ENCODE measurements around the gene SPAG9. TPM values are rescaled to one million over a fixed set of nuclear protein-coding genes. Genes with fewer than 3 reads are reported as not detected.

SPAG9 gene
- total and polyA plus RNA-seq, 2 of the 8 experiments (the other 6 are each of a cell fraction or from before 2014, with no cell fraction given): 9.8 to 63.8 TPM

DNA sequence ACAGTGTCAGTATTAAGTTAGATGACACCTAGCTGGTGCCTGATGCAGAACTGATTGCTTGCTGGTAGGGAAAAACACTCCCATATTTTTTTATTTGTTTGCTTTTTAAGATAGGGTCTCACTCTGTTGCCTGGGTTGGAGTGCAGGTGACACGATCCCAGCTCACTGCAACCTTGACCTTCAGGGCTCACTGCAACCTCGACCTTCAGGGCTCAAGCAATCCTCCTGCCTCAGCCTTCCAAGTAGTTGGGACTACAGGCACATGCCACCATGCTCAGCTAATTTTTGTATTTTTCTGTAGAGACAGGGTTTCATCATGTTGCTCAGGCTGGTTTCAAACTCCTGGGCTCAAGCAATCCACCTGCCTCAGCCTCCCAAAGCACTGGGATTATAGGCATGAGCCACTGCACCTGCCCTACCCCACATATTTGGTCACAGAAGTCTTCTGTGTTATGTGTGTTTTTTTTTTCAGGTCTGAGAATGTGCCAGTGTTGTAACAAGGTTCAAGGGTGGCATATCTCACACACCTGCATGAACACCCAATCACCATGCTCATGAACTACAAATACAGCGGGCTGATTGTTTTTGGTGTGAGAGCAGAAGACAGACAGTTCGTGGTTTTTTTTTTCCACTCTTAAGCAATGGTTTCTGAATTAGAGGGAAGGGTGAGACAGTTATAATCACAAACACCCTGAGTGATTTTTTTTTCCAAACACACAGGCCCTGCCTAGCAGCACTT is 22.8 kb downstream of the SPAG9 start:
- ChIA-PET CTCF (ENCODE audit: partially characterized antibody) (interaction anchor here (0.6 kb wide), 1 partner anchor 40 kb away, joined by 4 read pairs; no protein-coding TSS in a partner anchor), POLR2A (ENCODE audit: partially characterized antibody) (interaction anchor here (1.3 kb wide), 1 partner anchor 232 kb away, joined by 3 read pairs; the partner anchor contains the start of gene TOB1)
- no peaks in the 10 kb centered on the region for H3K27me3 ChIP-seq (replicated peaks in 1 of 4; ENCODE audit: control insufficient read depth in 3 of 4, extremely low read depth in 1 of 4, insufficient read depth in 3 of 4, low read length in 3 of 4)
- no peak overlapping the region for H3K9ac ChIP-seq (replicated peaks in 1 of 4; ENCODE audit: extremely low read depth in 1 of 4, low read depth in 3 of 4, low read length in 3 of 4)
- no peak overlapping the region for H3K18ac ChIP-seq (ENCODE audit: extremely low read depth, low read length)
- no peaks in the 10 kb centered on the region; the same call in none of the 2 replicates for H3K79me1 ChIP-seq (ENCODE audit: low read depth, low read length)
- TF ChIP-seq TBP (IDR thresholded peaks at IDR 0.05; ENCODE audit: low read depth, low read length): no peak
- TF ChIP-seq RXRA (IDR thresholded peaks at IDR 0.05; ENCODE audit: insufficient read depth, low read depth, low read length): no peak
- TF ChIP-seq YY1 (IDR thresholded peaks at IDR 0.05; ENCODE audit: low read depth, low read length): no peak
- no peaks in the 10 kb centered on the region for H3K9me3 ChIP-seq (ENCODE audit: insufficient read depth in 2 of 2, low read depth in 1 of 2, low read length in 1 of 2)
- no peak overlapping the region for H2BK12ac ChIP-seq (ENCODE audit: low read depth, low read length)
- H3K4me3 ChIP-seq (ENCODE audit: extremely low read depth in 1 of 4, insufficient read depth in 2 of 4, low read depth in 3 of 4, low read length in 4 of 4): no peak overlapping the region
- no peak overlapping the region for H2BK120ac ChIP-seq (replicated peaks; ENCODE audit: low read depth, low read length)
- 87% methylated on average over 4 of the region's 4 CpGs; no CpG with 5 or more reads in 1 of the 2 experiments for WGBS, 2 experiments (ENCODE audit: extremely low coverage in 1 of 2, insufficient coverage in 1 of 2, insufficient read length in 1 of 2, insufficient replicate concordance in 2 of 2, low coverage in 1 of 2, low lambda C conversion rate in 2 of 2, missing lambda C conversion rate in 1 of 2)
- FAIRE-seq: no peak
- DNase-seq (ENCODE audit: low read depth in 1 of 2, low spot score in 2 of 2): no peak
- H3K4me2 ChIP-seq (ENCODE audit: insufficient read depth in 1 of 2, low read depth in 2 of 2, low read length in 2 of 2): no peak overlapping the region
- no peak overlapping the region for H3K56ac ChIP-seq (replicated peaks; ENCODE audit: insufficient read length, low read depth, low read length)
- no peak overlapping the region for H4K5ac ChIP-seq (ENCODE audit: insufficient read length, low read depth, low read length)
- no peak overlapping the region for H3K14ac ChIP-seq (ENCODE audit: insufficient read length)
- H3K23ac ChIP-seq (ENCODE audit: insufficient read length): no peak overlapping the region
- no peak overlapping the region for H2BK15ac ChIP-seq (ENCODE audit: low read length)
- no peak overlapping the region for H2AFZ ChIP-seq (ENCODE audit: low read length)
- H2BK5ac ChIP-seq (ENCODE audit: low read depth, low read length): 0 out of 2 replicates have a peak overlapping the region, but pooled peaks have one; percentile 39
- H4K91ac ChIP-seq (replicated peaks; ENCODE audit: insufficient read length, low read length): no peak overlapping the region
- H2BK20ac ChIP-seq (ENCODE audit: low read length): no peak overlapping the region
- H4K8ac ChIP-seq (ENCODE audit: extremely low read depth, insufficient read depth, low read length): no peak overlapping the region
- H3K4me1 ChIP-seq (replicated peaks in 1 of 4; ENCODE audit: control insufficient read depth in 3 of 4, insufficient read depth in 4 of 4, low read length in 3 of 4): no peaks in the 10 kb centered on the region
- H2AK5ac ChIP-seq (ENCODE audit: low read depth, low read length): no peak overlapping the region
- no peaks in the 10 kb centered on the region for H3K23me2 ChIP-seq (ENCODE audit: low read depth, low read length)
- H4K20me1 ChIP-seq (replicated peaks in 1 of 2; ENCODE audit: control insufficient read depth in 1 of 2, insufficient read depth in 2 of 2, low read length in 2 of 2): peaks cover 1 to 3% of the 10 kb centered on the region in 2 experiments
- no peaks in the 10 kb centered on the region for H3K36me3 ChIP-seq (ENCODE audit: control insufficient read depth in 2 of 4, insufficient read depth in 4 of 4, low read length in 3 of 4)
- H3K79me2 ChIP-seq (ENCODE audit: control insufficient read depth in 1 of 2, insufficient read depth in 2 of 2, low read length in 2 of 2): peaks cover 0 to 22% of the 10 kb centered on the region in 2 experiments; a peak in 2 of 4 replicates
- H3K27ac ChIP-seq (ENCODE audit: low read depth, low read length): no peak overlapping the region
- H3K4ac ChIP-seq (replicated peaks; ENCODE audit: insufficient read length, low read depth, low read length): no peak overlapping the region

All from H1 (cell line).